Endothelial cell of umbilical vein (primary cell): ENCODE measurements around the gene HK1. TPM values are rescaled to one million over a fixed set of nuclear protein-coding genes. Genes with fewer than 3 reads are reported as not detected.

ENCODE experiments used
- BruUV-seq: library from RNA; stranded (reverse); fragments of 400-500 nt; replicated peaks from 2 replicates; lab custom pipeline; 2021; lab: Mats Ljungman, UMichigan
- CTCF ChIA-PET: fragments of 300-600, 350-600 bp; sonication (Branson Sonifier 250); formaldehyde crosslinking; loops from one replicate; lab custom pipeline; 2021; ENCODE audit warnings: antibody characterized with exemption, inconsistent platforms; lab: Charles Lee
- POLR2A ChIA-PET: fragments of 300-600, 350-600 bp; sonication (Branson Sonifier 250); formaldehyde crosslinking; loops from one replicate; lab custom pipeline; 2021; ENCODE audit warnings: antibody characterized with exemption, inconsistent platforms; lab: Charles Lee
- DNase-seq: peaks from one replicate; pipeline ENCODE4 v3.0.0-alpha.2; 2011; ENCODE audit warnings: low read depth, low spot score
- FAIRE-seq: peaks from 2 replicates; lab custom pipeline; 2011; peaks lifted over from hg19 to GRCh38; lab: Jason Lieb, UNC
- H2AFZ ChIP-seq: 2 replicates; pipeline ENCODE4 v1.6.0; 2012; ENCODE audit warnings: low read depth, low read length, control low read depth, inconsistent platforms
- H3K27ac ChIP-seq: 2 replicates; pipeline ENCODE4 v1.5.1; 2011; ENCODE audit warnings: low read depth, mild to moderate bottlenecking, control low read depth, low read length, moderate library complexity; ENCODE audit not compliant: insufficient read depth
- H3K27me3 ChIP-seq, 2 experiments: 2 replicates each; pipeline versions ENCODE4 v1.6.0 to v1.6.1; 2011; ENCODE audit warnings: low read length in 2 of 2, mixed read lengths in 1 of 2; ENCODE audit not compliant: control insufficient read depth in 2 of 2, insufficient read depth in 2 of 2
- H3K36me3 ChIP-seq, 2 experiments: 2 replicates in 1 of 2; 3 replicates in 1 of 2; pipeline ENCODE4 v1.5.1; 2011; ENCODE audit warnings: low read length in 2 of 2, mild to moderate bottlenecking in 1 of 2, moderate library complexity in 1 of 2; ENCODE audit not compliant: control insufficient read depth in 2 of 2, insufficient read depth in 2 of 2; ENCODE audit errors: extremely low read depth in 1 of 2
- H3K4me1 ChIP-seq: 3 replicates; pipeline ENCODE4 v1.5.1; 2011; ENCODE audit warnings: mild to moderate bottlenecking, low read length; ENCODE audit not compliant: control insufficient read depth, insufficient read depth; ENCODE audit errors: extremely low read depth
- H3K4me2 ChIP-seq: 2 replicates; pipeline ENCODE4 v1.6.1; 2011; ENCODE audit warnings: low read length, control low read depth, mixed read lengths; ENCODE audit not compliant: insufficient read depth
- H3K4me3 ChIP-seq, 3 experiments: fragments of 200-600 bp in 1 of 3; sonication (generic), shearing (Covaris generic) in 1 of 3; replicated peaks in 1 of 3; 2 replicates each; pipeline ENCODE4 v1.5.1; 2011 to 2016; ENCODE audit warnings: control low read depth in 3 of 3, low read length in 3 of 3, mild to moderate bottlenecking in 2 of 3, inconsistent platforms in 1 of 3, low read depth in 1 of 3, moderate library complexity in 1 of 3; ENCODE audit not compliant: insufficient read depth in 1 of 3
- H3K79me2 ChIP-seq: 2 replicates; pipeline ENCODE4 v1.6.0; 2012; ENCODE audit warnings: low read length, inconsistent platforms; ENCODE audit not compliant: control insufficient read depth, insufficient read depth
- H3K9ac ChIP-seq: replicated peaks from 2 replicates; pipeline ENCODE3; 2011; ENCODE audit warnings: low read length, control low read depth; ENCODE audit not compliant: insufficient read depth; ENCODE audit errors: extremely low read depth
- H3K9me1 ChIP-seq: replicated peaks from 3 replicates; pipeline ENCODE4 v1.6.0; 2011; ENCODE audit warnings: mild to moderate bottlenecking, low read length; ENCODE audit not compliant: control insufficient read depth, insufficient read depth; ENCODE audit errors: extremely low read depth
- H3K9me3 ChIP-seq: replicated peaks from 2 replicates; pipeline ENCODE4 v1.5.1; 2012; ENCODE audit warnings: low read length, inconsistent platforms; ENCODE audit not compliant: control insufficient read depth, insufficient read depth
- H4K20me1 ChIP-seq: replicated peaks from 2 replicates; pipeline ENCODE3; 2011; ENCODE audit warnings: mild to moderate bottlenecking, low read length; ENCODE audit not compliant: control insufficient read depth, insufficient read depth; ENCODE audit errors: extremely low read depth
- CTCF ChIP-seq, 2 donors: IDR thresholded peaks; 1 replicate in 1 of 2; 2 replicates in 1 of 2; pipeline ENCODE4 v1.5.1; 2011; ENCODE audit warnings: low read length in 2 of 2, mild to moderate bottlenecking in 2 of 2, moderate library complexity in 2 of 2, control low read depth in 1 of 2, inconsistent platforms in 1 of 2, low read depth in 1 of 2; ENCODE audit not compliant: insufficient read depth in 1 of 2; ENCODE audit errors: extremely low read depth in 1 of 2
- EZH2 ChIP-seq: IDR thresholded peaks from 2 replicates; pipeline ENCODE4 v1.6.1; 2012; ENCODE audit warnings: borderline replicate concordance, low read depth, mild to moderate bottlenecking, moderate library complexity, low read length, inconsistent platforms; ENCODE audit not compliant: severe bottlenecking
- FOS ChIP-seq: IDR thresholded peaks from 2 replicates; pipeline ENCODE4 v1.6.1; 2011; ENCODE audit warnings: mild to moderate bottlenecking, low read length, moderate library complexity, borderline replicate concordance; ENCODE audit not compliant: insufficient read depth
- GATA2 ChIP-seq: IDR thresholded peaks from 2 replicates; pipeline ENCODE4 v1.7.0; 2011; ENCODE audit warnings: low read depth, mild to moderate bottlenecking, moderate library complexity, mixed read lengths, low read length; ENCODE audit not compliant: insufficient read length, insufficient read depth
- JUN ChIP-seq: IDR thresholded peaks from 2 replicates; pipeline ENCODE4 v1.6.1; 2011; ENCODE audit warnings: borderline replicate concordance, low read depth; ENCODE audit not compliant: insufficient read length, insufficient read depth
- MAX ChIP-seq: IDR thresholded peaks from 2 replicates; pipeline ENCODE4 v1.6.1; 2011; ENCODE audit not compliant: insufficient read depth, insufficient read length
- MYC ChIP-seq: IDR thresholded peaks from one replicate; pipeline ENCODE4 v1.6.1; 2011; ENCODE audit warnings: mild to moderate bottlenecking, low read depth, low read length
- POLR2A ChIP-seq: IDR thresholded peaks from 2 replicates; pipeline ENCODE4 v1.6.1; 2012; ENCODE audit warnings: low read depth, mild to moderate bottlenecking, control low read depth, low read length
- POLR2AphosphoS5 ChIP-seq: IDR thresholded peaks from 2 replicates; pipeline ENCODE4 v1.6.1; 2012; ENCODE audit warnings: low read depth, mild to moderate bottlenecking, control low read depth, low read length, moderate library complexity; ENCODE audit not compliant: insufficient read depth
- dilution Hi-C: fragments of 300-500 bp; cut with MboI; formaldehyde crosslinking; loops from one replicate; pipeline ENCODE4 v1.15.0; 2019; ENCODE audit warnings: low sequenced_read_pairs; ENCODE audit not compliant: extremely low pct_ligation_motif_present
- intact Hi-C: fragments of 100-400 bp; cut with micrococcal nuclease; formaldehyde crosslinking; loops from one replicate; pipeline ENCODE4 v1.10.0; 2022
- polyA plus RNA-seq, 4 experiments: library from polyadenylated mRNA; depleted of rRNA in 3 of 4; stranded (reverse) in 3 of 4; unstranded in 1 of 4; fragments of >200 nt; gene quantifications; 2 replicates each; pipeline versions ENCODE4 v1.2.1 to v1.2.3, GENCODE V29; 2011 to 2012; ENCODE audit warnings: missing spikeins in 1 of 4
- total RNA-seq: library from RNA; stranded (reverse); gene quantifications from 2 replicates; pipeline ENCODE4 v1.2.3, GENCODE V29; 2021

The HK1 gene
- total and polyA plus RNA-seq, 2 donors (not counting 3 experiments of a cell fraction or from before 2014, with no cell fraction given) = 50.8 to 121 TPM

- Histone ChIP-seq H3K4me1 (no peaks in the 10 kb centered on the region), H3K36me3 (no peaks in the 10 kb centered on the region), H3K4me3 (no peak overlapping the region), H4K20me1 (no peaks in the 10 kb centered on the region), H3K27me3 (peaks cover 0 to 1% of the 10 kb centered on the region in 2 experiments), H2AFZ (no peak overlapping the region), H3K9me3 (no peaks in the 10 kb centered on the region), H3K27ac (no peak overlapping the region), H3K9ac (no peak overlapping the region), H3K79me2 (no peaks in the 10 kb centered on the region), H3K9me1 (no peaks in the 10 kb centered on the region), H3K4me2 (no peak overlapping the region)
- CTCF ChIA-PET = interaction anchor here (0.9 to 2.3 kb wide), 5 partner anchors 17 to 212 kb away, joined by 3 to 13 read pairs (median 5); no protein-coding TSS in a partner anchor
- no TSS peak for BruUV-seq
- POLR2A ChIA-PET = no interaction called here
- no peak for TF ChIP-seq JUN
- TF ChIP-seq EZH2 = no peak
- no peak for TF ChIP-seq CTCF (IDR thresholded peaks at IDR 0.05; ENCODE audit: extremely low read depth in 1 of 2, insufficient read depth in 1 of 2, low read depth in 1 of 2, low read length in 2 of 2)
- no peak for TF ChIP-seq POLR2AphosphoS5
- no peak for TF ChIP-seq FOS
- TF ChIP-seq MAX = no peak
- TF ChIP-seq POLR2A = no peak
- TF ChIP-seq GATA2 = no peak
- TF ChIP-seq MYC = no peak
- dilution Hi-C loops (no loop called here), intact Hi-C loops (loop anchor here (5.0 kb wide), 2 partner anchors 42 to 212 kb away; no protein-coding TSS in a partner anchor)
- DNase-seq (no peak), FAIRE-seq (peak; percentile 18)
Observed at GRCh38 chr10:69425041-69425440, 146.7 kb downstream of the HK1 start.
